H1 (cell line): Measurements from ENCODE around the gene ATG5. TPM values are rescaled to one million over a fixed set of nuclear protein-coding genes. Genes with fewer than 3 reads are reported as not detected.

Experiments
- CTCF ChIP-seq, 3 experiments: IDR thresholded peaks; 1 replicate in 2 of 3; 2 replicates in 1 of 3; pipeline versions ENCODE4 v1.5.1 to v1.6.1; 2011; ENCODE audit warnings: low read length in 3 of 3, mild to moderate bottlenecking in 3 of 3, inconsistent platforms in 2 of 3, low read depth in 1 of 3, moderate library complexity in 1 of 3; ENCODE audit not compliant: insufficient read depth in 1 of 3; ENCODE audit errors: control extremely low read depth in 1 of 3
- polyA plus RNA-seq, 7 experiments: library from polyadenylated mRNA; depleted of rRNA in 3 of 7; stranded (reverse) in 5 of 7; unstranded in 2 of 7; fragments of >200 nt in 5 of 7; fragments of 200-250 nt in 2 of 7; gene quantifications; 1 replicate in 5 of 7; 2 replicates in 1 of 7; 4 replicates in 1 of 7; pipeline versions ENCODE4 v1.2.1 to v1.2.3, GENCODE V29; 2011 to 2013; ENCODE audit warnings: missing spikeins in 2 of 7, mixed read lengths in 2 of 7
- total RNA-seq: library from RNA; stranded (reverse); fragmentation: NEBNext Ultra II Directional; extraction: Animal tissue kit (Norgen Biotek cat#: 25700); gene quantifications from 2 replicates; pipeline ENCODE4 v1.2.1, GENCODE V29; 2021

The ATG5 gene
- total and polyA plus RNA-seq, 2 of the 8 experiments (the other 6 are each of a cell fraction or from before 2014, with no cell fraction given): 18.2 to 39.0 TPM

- TF ChIP-seq CTCF (IDR thresholded peaks at IDR 0.05; ENCODE audit: control extremely low read depth in 1 of 3, insufficient read depth in 1 of 3, low read depth in 1 of 3, low read length in 3 of 3): no peak
- TF ChIP-seq, all 59 proteins: peak for 0
Observed at GRCh38 chr6:106275692-106276091, 49.9 kb downstream of the ATG5 start (continued).
